PFSK-1 (cell line): ENCODE measurements around the gene AMBRA1.

Experiments
- FOXP2 ChIP-seq: optimal IDR thresholded peaks from 2 replicates; pipeline ENCODE3; 2011; ENCODE audit warnings: borderline replicate concordance, control low read depth, inconsistent platforms; ENCODE audit not compliant: insufficient read depth; ENCODE audit errors: extremely low read length, extremely low read depth
- POLR2AphosphoS5 ChIP-seq: IDR thresholded peaks from 2 replicates; pipeline ENCODE4 v1.6.1; 2012; ENCODE audit warnings: low read depth, mild to moderate bottlenecking, control low read depth, low read length, moderate library complexity
- REST ChIP-seq, 2 experiments: IDR thresholded peaks; 2 replicates each; pipeline versions ENCODE4 v1.6.1 to v1.8.0; 2011 to 2012; ENCODE audit warnings: low read depth in 2 of 2, low read length in 2 of 2, control low read depth in 1 of 2, inconsistent platforms in 1 of 2, mild to moderate bottlenecking in 1 of 2, moderate library complexity in 1 of 2; ENCODE audit not compliant: insufficient read depth in 1 of 2
- SIN3A ChIP-seq: IDR thresholded peaks from 2 replicates; pipeline ENCODE4 v1.6.1; 2012; ENCODE audit warnings: mild to moderate bottlenecking, low read length, moderate library complexity, borderline replicate concordance; ENCODE audit not compliant: insufficient read depth
- TAF1 ChIP-seq: IDR thresholded peaks from 2 replicates; pipeline ENCODE4 v1.6.1; 2012; ENCODE audit warnings: low read length, control low read depth, borderline replicate concordance; ENCODE audit not compliant: insufficient read depth

Gene AMBRA1

GRCh38 chr11:46522682-46523281, 71.0 kb downstream of the AMBRA1 start:
- TF ChIP-seq REST (IDR thresholded peaks at IDR 0.05; ENCODE audit: insufficient read depth in 1 of 2, low read depth in 2 of 2, low read length in 2 of 2) (no peak), SIN3A (no peak), TAF1 (no peak), FOXP2 (no peak), POLR2AphosphoS5 (no peak)

GRCh38 chr11:46521961-46522681, 71.7 kb downstream of the AMBRA1 start:
- no peak for TF ChIP-seq POLR2AphosphoS5
- TF ChIP-seq REST (IDR thresholded peaks at IDR 0.05; ENCODE audit: insufficient read depth in 1 of 2, low read depth in 2 of 2, low read length in 2 of 2), result no peak
- no peak for TF ChIP-seq TAF1

- TF ChIP-seq SIN3A (no peak), FOXP2 (no peak), TAF1 (no peak), REST (IDR thresholded peaks at IDR 0.05; ENCODE audit: insufficient read depth in 1 of 2, low read depth in 2 of 2, low read length in 2 of 2) (no peak), POLR2AphosphoS5 (no peak)
These were observed 72.7 kb downstream of the AMBRA1 start for GRCh38 chr11:46520971-46521745.

- no peak for TF ChIP-seq SIN3A
- no peak for TF ChIP-seq REST (IDR thresholded peaks at IDR 0.05; ENCODE audit: insufficient read depth in 1 of 2, low read depth in 2 of 2, low read length in 2 of 2)
- TF ChIP-seq POLR2AphosphoS5, result no peak
- TF ChIP-seq FOXP2, result no peak
- no peak for TF ChIP-seq TAF1
These were observed 74.5 kb downstream of the AMBRA1 start for GRCh38 chr11:46519351-46519750.
